Activated B cell treated with CpG ODN at 0.5 μM for 24 hours (primary cell): Measurements from ENCODE around the gene PADI2. TPM values are rescaled to one million over a fixed set of nuclear protein-coding genes. Genes with fewer than 3 reads are reported as not detected.

Source experiments
- ATAC-seq: fragments of 200-7000 bp; cut with Tn5 transposase; one replicate; pipeline ENCODE4 v1.10.0; 2021; ENCODE audit warnings: low read depth, mild to moderate bottlenecking, moderate library complexity
- CTCF ChIA-PET: fragments of 350-600 bp; sonication (Branson Sonifier 250); formaldehyde crosslinking; loops from one replicate; lab custom pipeline; 2021; ENCODE audit warnings: antibody characterized with exemption; lab: Charles Lee
- POLR2A ChIA-PET: fragments of 350-600 bp; sonication (Branson Sonifier 250); formaldehyde crosslinking; loops from one replicate; lab custom pipeline; 2021; ENCODE audit warnings: antibody characterized with exemption; lab: Charles Lee
- DNase-seq: peaks from one replicate; pipeline ENCODE4 v3.0.0; 2022
- H3K27ac Mint-ChIP-seq: one replicate; pipeline ENCODE4 v1.8.0; 2020; ENCODE audit warnings: mixed read lengths
- H3K27me3 Mint-ChIP-seq: one replicate; pipeline ENCODE4 v1.8.0; 2021; ENCODE audit warnings: mixed read lengths
- H3K36me3 Mint-ChIP-seq: one replicate; pipeline ENCODE4 v1.8.0; 2021; ENCODE audit warnings: low read depth, mixed read lengths
- H3K4me1 Mint-ChIP-seq: one replicate; pipeline ENCODE4 v1.8.0; 2021; ENCODE audit warnings: mixed read lengths
- H3K4me3 Mint-ChIP-seq: one replicate; pipeline ENCODE4 v1.8.0; 2020; ENCODE audit warnings: mild to moderate bottlenecking, mixed read lengths
- H3K9me3 Mint-ChIP-seq: one replicate; pipeline ENCODE4 v1.8.0; 2020; ENCODE audit warnings: mixed read lengths
- CTCF ChIP-seq: fragments of 200-600 bp; IDR thresholded peaks from one replicate; pipeline ENCODE4 v1.8.0; 2022; ENCODE audit warnings: antibody characterized with exemption, mild to moderate bottlenecking
- intact Hi-C: fragments of 100-400 bp; cut with micrococcal nuclease; formaldehyde crosslinking; loops from one replicate; pipeline ENCODE4 v1.15.1; 2024
- total RNA-seq: library from RNA; stranded (reverse); gene quantifications from 2 replicates; pipeline ENCODE4 v1.2.3, GENCODE V29; 2022

Gene PADI2
- total RNA-seq, 1 donor from 2014 or later: 7.2 TPM

DNA sequence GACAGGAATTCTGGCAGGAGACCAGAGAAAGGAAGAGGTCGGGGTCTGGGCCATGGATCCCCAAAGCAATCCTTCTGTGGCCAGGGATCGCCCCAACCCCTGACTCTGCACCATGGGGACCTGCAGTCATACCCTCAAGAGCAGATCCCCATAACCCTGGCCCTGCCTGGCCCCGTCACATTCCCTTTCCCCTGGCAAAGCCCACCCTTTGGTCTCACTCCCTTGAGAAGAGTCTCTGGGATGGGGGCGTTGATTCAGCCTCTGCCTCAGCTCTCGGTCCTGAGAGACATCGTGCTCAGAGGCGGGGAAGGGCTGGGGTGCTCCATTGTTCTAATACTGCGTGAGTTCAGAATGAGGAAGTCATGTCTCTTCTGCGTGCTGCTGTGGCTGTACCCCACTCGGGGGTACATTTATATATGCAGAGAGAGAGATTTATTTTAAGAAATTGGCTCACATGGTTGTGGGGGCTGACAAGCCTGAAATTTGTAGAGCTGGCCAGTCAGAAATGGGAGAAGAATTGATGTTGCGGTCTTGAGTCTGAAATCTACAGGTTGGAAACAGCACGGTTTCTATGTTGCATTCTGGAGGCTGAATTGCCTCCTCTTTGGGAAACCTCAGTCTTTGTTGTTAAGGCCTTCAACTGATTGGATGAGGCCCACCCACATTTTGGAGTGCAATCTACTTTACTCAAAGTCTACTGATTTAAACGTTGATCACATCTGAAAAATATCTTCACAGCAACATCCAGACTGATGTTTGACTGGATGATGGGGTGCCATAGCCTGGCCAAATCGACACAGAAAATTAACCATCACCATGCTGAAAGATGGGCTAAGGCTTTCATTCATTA is 4.2 kb upstream of the PADI2 start:
- Mint-ChIP-seq H3K36me3 (no peaks in the 10 kb centered on the region), H3K4me1 (peaks cover 49% of the 10 kb centered on the region), H3K4me3 (no peak overlapping the region), H3K9me3 (no peaks in the 10 kb centered on the region), H3K27ac (peak overlapping the region; percentile 35), H3K27me3 (peaks cover 3% of the 10 kb centered on the region)
- no peak for ATAC-seq
- TF ChIP-seq CTCF: no peak
- POLR2A ChIA-PET: no interaction called here
- DNase-seq: no peak
- intact Hi-C loops: no loop called here
- CTCF ChIA-PET: interaction anchor here (1.0 to 10.1 kb wide), 2 partner anchors 63 to 114 kb away, joined by 3 to 206 read pairs; no protein-coding TSS in a partner anchor

DNA sequence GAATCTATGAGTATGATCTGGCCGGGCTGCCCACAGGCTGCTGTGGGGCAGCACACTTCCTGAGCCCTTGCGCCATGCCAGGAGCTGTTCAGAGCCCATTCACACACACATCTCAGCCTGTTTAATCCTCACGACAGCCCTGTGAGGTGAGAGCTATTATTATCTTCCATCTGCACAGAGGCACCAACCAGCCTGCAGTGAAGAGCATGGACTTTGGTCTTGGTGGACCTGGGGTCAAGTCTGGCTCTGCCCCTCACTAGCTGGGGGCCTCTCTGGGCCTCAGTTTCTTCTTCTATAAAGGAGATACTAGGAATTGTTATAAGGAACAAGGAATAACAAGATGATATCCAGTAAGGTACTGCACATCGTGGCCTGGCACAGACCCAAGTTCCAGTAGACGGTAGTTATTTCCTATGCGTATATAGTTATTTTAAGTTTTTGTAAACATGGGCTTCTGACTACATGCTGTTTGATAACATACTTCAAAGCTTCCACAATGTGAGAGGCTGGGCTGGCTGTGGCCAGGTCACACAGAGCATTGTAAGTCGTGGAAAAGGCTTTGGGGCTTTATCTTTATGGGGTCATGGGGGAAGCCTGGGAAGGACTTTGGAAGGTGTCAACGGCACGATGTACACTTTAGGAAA is 3.4 kb upstream of the PADI2 start:
- H3K4me1 Mint-ChIP-seq: peaks cover 52% of the 10 kb centered on the region
- ATAC-seq: no peak
- POLR2A ChIA-PET: interaction anchor here (0.5 kb wide), 1 partner anchor 61 kb away, joined by 3 read pairs; no protein-coding TSS in a partner anchor

DNA sequence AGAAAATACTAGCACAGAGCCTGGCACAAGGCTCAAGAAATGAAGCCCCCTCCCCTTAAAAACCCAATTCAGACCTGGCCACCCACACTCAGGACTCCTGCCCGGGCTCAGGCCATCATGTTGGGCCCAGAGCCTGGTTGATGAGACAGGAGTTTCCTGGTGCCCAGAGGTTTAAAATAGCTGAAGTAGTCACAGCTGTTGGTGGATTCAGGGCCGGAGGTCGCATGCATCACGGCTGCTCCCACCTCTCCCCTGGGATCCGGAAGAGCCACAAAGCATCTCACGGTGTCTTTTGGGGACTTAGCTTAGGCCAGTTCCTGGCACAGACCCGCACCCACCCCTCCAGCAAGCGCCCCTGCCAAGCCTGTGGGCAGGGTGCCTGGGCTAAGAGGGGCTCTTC is 2.6 kb upstream of the PADI2 start:
- no peak for DNase-seq
- Mint-ChIP-seq H3K4me3 (no peak overlapping the region), H3K27me3 (peaks cover 7% of the 10 kb centered on the region), H3K36me3 (no peaks in the 10 kb centered on the region), H3K4me1 (peaks cover 44% of the 10 kb centered on the region), H3K9me3 (no peaks in the 10 kb centered on the region), H3K27ac (no peak overlapping the region)
- ChIA-PET POLR2A (interaction anchor here (0.5 kb wide), 1 partner anchor 61 kb away, joined by 3 read pairs; no protein-coding TSS in a partner anchor), CTCF (interaction anchor here (1.4 to 10.1 kb wide), 2 partner anchors 20 to 115 kb away, joined by 3 to 206 read pairs; no protein-coding TSS in a partner anchor)
- no peak for TF ChIP-seq CTCF
- intact Hi-C loops: no loop called here
- ATAC-seq: no peak

More for the DNA sequence above, 3.4 kb upstream of the PADI2 start:
- CTCF ChIA-PET: interaction anchor here (1.0 to 10.1 kb wide), 3 partner anchors 19 to 115 kb away, joined by 3 to 206 read pairs (median 3); no protein-coding TSS in a partner anchor
- no peak overlapping the region for H3K4me3 Mint-ChIP-seq
- no peaks in the 10 kb centered on the region for H3K9me3 Mint-ChIP-seq
- no peaks in the 10 kb centered on the region for H3K36me3 Mint-ChIP-seq
- DNase-seq: no peak
- H3K27me3 Mint-ChIP-seq: peaks cover 6% of the 10 kb centered on the region
- H3K27ac Mint-ChIP-seq: no peak overlapping the region
- TF ChIP-seq CTCF: no peak
- intact Hi-C loops: no loop called here

DNA sequence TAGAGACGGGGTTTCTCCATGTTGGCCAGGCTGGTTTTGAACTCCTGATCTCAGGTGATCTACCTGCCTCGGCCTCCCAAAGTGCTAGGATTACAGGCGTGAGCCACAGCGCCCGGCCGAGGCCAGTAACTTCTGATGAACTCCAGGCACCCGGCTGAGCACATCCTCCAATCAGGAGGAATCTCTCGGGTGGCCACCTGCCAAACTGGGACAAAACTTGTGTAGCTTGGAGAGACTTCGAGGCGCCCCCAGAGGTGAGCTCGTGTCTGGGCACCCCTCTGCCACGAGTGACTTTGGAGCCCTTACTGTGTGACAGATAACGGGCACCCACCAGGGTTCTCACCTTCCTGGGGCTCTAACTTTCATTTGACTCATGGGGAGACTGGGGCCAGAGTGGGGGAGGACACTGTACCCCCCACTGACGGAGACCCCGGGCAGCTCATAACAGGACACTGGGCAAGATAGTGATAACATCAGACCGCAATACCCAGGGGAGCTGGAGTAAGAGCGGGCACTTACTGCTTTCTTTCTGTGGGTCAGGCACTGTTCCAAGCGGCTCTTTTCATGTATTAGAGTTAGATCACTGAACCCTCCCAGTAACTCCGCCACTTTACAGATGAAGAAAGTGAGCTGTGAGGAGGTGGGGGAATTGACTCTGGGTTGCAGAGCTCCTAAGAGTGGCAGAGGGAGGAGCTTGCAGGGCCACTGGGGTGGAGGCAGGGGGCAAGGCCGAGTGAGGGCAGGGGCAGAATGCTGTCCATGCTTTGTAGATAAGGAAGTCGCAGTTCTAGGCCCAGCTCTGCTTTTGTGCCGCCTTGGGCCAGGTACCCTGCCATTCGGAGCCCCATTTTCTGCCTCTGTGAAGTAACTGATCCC is 1.9 kb upstream of the PADI2 start:
- Mint-ChIP-seq H3K27me3 (peaks cover 8% of the 10 kb centered on the region), H3K4me3 (no peak overlapping the region), H3K4me1 (peaks cover 41% of the 10 kb centered on the region), H3K36me3 (no peaks in the 10 kb centered on the region), H3K27ac (no peak overlapping the region), H3K9me3 (no peaks in the 10 kb centered on the region)
- ChIA-PET CTCF (interaction anchor here (1.4 to 10.1 kb wide), 2 partner anchors 20 to 116 kb away, joined by 3 to 206 read pairs; no protein-coding TSS in a partner anchor), POLR2A (interaction anchor here (0.6 kb wide), 1 partner anchor 14 kb away, joined by 3 read pairs; no protein-coding TSS in a partner anchor)
- intact Hi-C loops: loop anchor here (1.0 kb wide), 1 partner anchor 62 kb away; no protein-coding TSS in a partner anchor
- DNase-seq (no peak), ATAC-seq (no peak)
- TF ChIP-seq CTCF: no peak
